CD14-positive monocyte (primary cell): ENCODE data around the gene TMEM151B. TPM values are rescaled to one million over a fixed set of nuclear protein-coding genes. Genes with fewer than 3 reads are reported as not detected.

ENCODE experiments used
- DNase-seq, 3 donors: peaks; one replicate each; pipeline ENCODE4 v3.0.0-alpha.2; 2011 to 2022
- H2AFZ ChIP-seq: 2 replicates; pipeline ENCODE4 v1.6.0; 2012; ENCODE audit warnings: mild to moderate bottlenecking, low read depth, low read length, inconsistent platforms; ENCODE audit not compliant: insufficient read depth, poor library complexity, severe bottlenecking
- H3K27ac ChIP-seq, 2 donors: 1 replicate in 1 of 2; 2 replicates in 1 of 2; pipeline ENCODE4 v1.5.1; 2012 to 2013; ENCODE audit warnings: low read length in 2 of 2, control low read depth in 1 of 2, inconsistent platforms in 1 of 2, low read depth in 1 of 2, mild to moderate bottlenecking in 1 of 2
- H3K27me3 ChIP-seq, 2 donors: one replicate each; pipeline versions ENCODE4 v1.6.0 to v1.6.1; 2011 to 2013; ENCODE audit warnings: low read length in 2 of 2; ENCODE audit not compliant: control insufficient read depth in 2 of 2, insufficient read depth in 2 of 2
- H3K36me3 ChIP-seq, 2 donors: replicated peaks in 1 of 2; 1 replicate in 1 of 2; 2 replicates in 1 of 2; pipeline versions ENCODE4 v1.5.1 to v1.6.1; 2012 to 2013; ENCODE audit warnings: low read length in 2 of 2, control low read depth in 1 of 2, inconsistent platforms in 1 of 2, mild to moderate bottlenecking in 1 of 2; ENCODE audit not compliant: insufficient read depth in 2 of 2, control insufficient read depth in 1 of 2
- H3K4me1 ChIP-seq, 2 donors: 1 replicate in 1 of 2; 2 replicates in 1 of 2; pipeline versions ENCODE4 v1.5.1 to v1.6.1; 2012 to 2013; ENCODE audit warnings: low read length in 2 of 2, control low read depth in 1 of 2, inconsistent platforms in 1 of 2, mild to moderate bottlenecking in 1 of 2, moderate library complexity in 1 of 2; ENCODE audit not compliant: insufficient read depth in 2 of 2, control insufficient read depth in 1 of 2
- H3K4me2 ChIP-seq: replicated peaks from 2 replicates; pipeline ENCODE3; 2012; ENCODE audit warnings: low read length, moderate library complexity, mild to moderate bottlenecking; ENCODE audit not compliant: poor library complexity, severe bottlenecking; ENCODE audit errors: extremely low read depth
- H3K4me3 ChIP-seq, 3 experiments: fragments of 200-600 bp in 1 of 3; sonication (generic) in 1 of 3; replicated peaks in 1 of 3; 1 replicate in 2 of 3; 2 replicates in 1 of 3; pipeline ENCODE4 v1.5.1; 2011 to 2013; ENCODE audit warnings: low read length in 3 of 3, mild to moderate bottlenecking in 3 of 3, control low read depth in 2 of 3, low read depth in 2 of 3, inconsistent platforms in 1 of 3, moderate library complexity in 1 of 3
- H3K79me2 ChIP-seq: 2 replicates; pipeline ENCODE4 v1.6.0; 2012; ENCODE audit warnings: mild to moderate bottlenecking, control low read depth, inconsistent platforms, low read length, moderate library complexity; ENCODE audit not compliant: insufficient read depth
- H3K9ac ChIP-seq: 2 replicates; pipeline ENCODE4 v1.6.0; 2017; ENCODE audit warnings: low read length, mild to moderate bottlenecking; ENCODE audit not compliant: insufficient read depth, poor library complexity, severe bottlenecking
- H3K9me3 ChIP-seq, 2 donors: replicated peaks in 1 of 2; 1 replicate in 1 of 2; 2 replicates in 1 of 2; pipeline versions ENCODE4 v1.5.1 to v1.6.1; 2012 to 2013; ENCODE audit warnings: low read length in 2 of 2, control low read depth in 1 of 2; ENCODE audit not compliant: control insufficient read depth in 1 of 2, insufficient read depth in 1 of 2
- H4K20me1 ChIP-seq: 2 replicates; pipeline ENCODE4 v1.6.0; 2012; ENCODE audit warnings: mild to moderate bottlenecking, low read length, control low read depth, moderate library complexity; ENCODE audit not compliant: insufficient read depth
- H3K27ac Mint-ChIP-seq, 7 donors: one replicate each; pipeline ENCODE4 v1.8.0; 2020; ENCODE audit warnings: mild to moderate bottlenecking in 7 of 7, mixed read lengths in 7 of 7, moderate library complexity in 6 of 7, inconsistent platforms in 2 of 7
- H3K27me3 Mint-ChIP-seq, 3 donors: one replicate each; pipeline ENCODE4 v1.8.0; 2021 to 2022; ENCODE audit warnings: low read depth in 3 of 3, mild to moderate bottlenecking in 3 of 3, mixed read lengths in 3 of 3, moderate library complexity in 3 of 3, inconsistent platforms in 1 of 3
- H3K36me3 Mint-ChIP-seq, 2 donors: one replicate each; pipeline ENCODE4 v1.8.0; 2020; ENCODE audit warnings: mixed read lengths in 2 of 2, inconsistent platforms in 1 of 2, mild to moderate bottlenecking in 1 of 2
- H3K4me1 Mint-ChIP-seq: one replicate; pipeline ENCODE4 v1.8.0; 2020; ENCODE audit warnings: mild to moderate bottlenecking, mixed read lengths
- H3K4me3 Mint-ChIP-seq, 2 donors: one replicate each; pipeline ENCODE4 v1.8.0; 2020; ENCODE audit warnings: mild to moderate bottlenecking in 2 of 2, mixed read lengths in 2 of 2, moderate library complexity in 1 of 2
- H3K9me3 Mint-ChIP-seq, 7 donors: one replicate each; pipeline ENCODE4 v1.8.0; 2020 to 2022; ENCODE audit warnings: mixed read lengths in 7 of 7, mild to moderate bottlenecking in 6 of 7, moderate library complexity in 6 of 7, inconsistent platforms in 2 of 7
- WGBS: methylation state at CpG from one replicate; pipeline ENCODE4 v1.1.5; 2013; ENCODE audit warnings: missing lambda C conversion rate; ENCODE audit not compliant: insufficient coverage; 5-methylcytosine and 5-hydroxymethylcytosine counted together
- intact Hi-C, 2 donors: fragments of 100-400 bp; cut with micrococcal nuclease; formaldehyde crosslinking; loops; one replicate each; pipeline versions ENCODE4 v1.15.0 to v1.15.1; 2023
- polyA plus RNA-seq, 3 donors: library from polyadenylated mRNA; depleted of rRNA in 1 of 3; unstranded in 2 of 3; stranded (reverse) in 1 of 3; fragments of 300-500 nt in 2 of 3; fragments of >200 nt in 1 of 3; fragmentation: Illumina TruSeq in 2 of 3; gene quantifications; 1 replicate in 2 of 3; 2 replicates in 1 of 3; pipeline ENCODE4 v1.2.3, GENCODE V29; 2012 to 2021
- TF ChIP-seq, protein P1 (sequence below): fragments of 200-600 bp; IDR thresholded peaks from one replicate; pipeline ENCODE4 v1.8.0; 2022; ENCODE audit warnings: antibody characterized with exemption, mild to moderate bottlenecking

Gene TMEM151B
- polyA plus RNA-seq, 3 donors: not detected

DNA sequence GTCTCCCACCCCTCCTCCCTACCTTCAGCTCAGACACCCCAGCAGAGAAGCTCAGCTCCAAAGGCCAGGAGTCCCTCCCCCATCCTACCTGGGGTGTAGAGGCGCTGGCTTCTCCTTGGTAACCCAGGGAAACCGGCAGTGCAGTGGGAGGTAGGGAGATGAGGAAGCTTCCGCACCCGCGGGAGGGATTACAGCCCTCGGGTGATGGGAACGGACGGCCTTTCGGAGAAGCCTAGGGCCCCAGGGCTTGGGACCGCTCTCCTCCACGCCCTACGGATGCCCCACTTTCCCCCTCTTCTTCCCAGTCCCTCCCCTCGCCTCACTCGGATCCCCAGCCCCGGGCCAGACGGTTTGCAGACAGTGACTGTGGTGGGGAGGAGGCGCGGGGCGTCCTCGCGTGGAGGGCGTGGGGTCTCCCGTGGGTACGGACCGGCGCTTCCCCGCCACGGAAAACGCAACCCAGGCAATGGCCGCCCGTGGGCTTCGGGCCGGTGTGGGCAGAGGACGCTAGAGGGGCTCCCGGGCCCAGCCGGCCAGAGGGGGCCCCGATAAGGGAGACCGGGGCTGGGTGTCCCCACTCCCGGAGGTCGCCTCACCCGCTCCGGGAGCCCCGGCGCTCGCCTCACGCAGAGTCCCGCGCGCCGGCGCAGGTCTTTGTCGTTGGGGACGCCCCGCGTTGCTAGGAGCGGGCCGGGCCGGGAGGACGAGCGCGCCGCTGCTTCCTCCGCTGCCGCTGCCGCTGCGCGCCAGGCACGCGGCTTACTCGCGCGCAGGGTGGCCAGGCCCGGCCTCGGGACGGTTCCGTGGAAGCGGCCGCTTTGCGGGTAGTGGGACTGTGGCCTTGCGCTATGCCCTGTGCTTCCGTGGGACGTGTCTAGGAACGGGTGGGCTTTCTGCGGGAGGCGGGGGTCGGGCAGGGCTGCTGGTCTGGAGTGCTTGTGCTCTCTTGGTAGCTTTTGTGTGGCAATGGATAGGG lies 27.1 kb downstream of the TMEM151B start:
- Histone ChIP-seq H3K36me3 (peaks cover 21 to 27% of the 10 kb centered on the region in 2 donors), H3K4me1 (peaks cover 9 to 15% of the 10 kb centered on the region in 2 donors), H3K4me2 (peak overlapping the region; percentile 64), H2AFZ (no peak overlapping the region), H3K27me3 (peaks cover 23 to 43% of the 10 kb centered on the region in 2 donors), H3K9ac (no peak overlapping the region), H4K20me1 (no peaks in the 10 kb centered on the region), H3K79me2 (no peaks in the 10 kb centered on the region), H3K27ac (no peak overlapping the region), H3K9me3 (peaks cover 0 to 5% of the 10 kb centered on the region in 2 donors), H3K4me3 (peak overlapping the region in 1 of 3 experiments; percentile 43)
- 1% methylated on average over 72 of the region's 86 CpGs for WGBS
- Mint-ChIP-seq H3K27me3 (peaks cover 46 to 66% (median 54%) of the 10 kb centered on the region in 3 donors), H3K36me3 (peaks cover 33% of the 10 kb centered on the region in 2 donors), H3K4me3 (peak overlapping the region; percentile 31 to 82), H3K9me3 (peaks cover 0 to 8% (median 3%) of the 10 kb centered on the region in 7 donors), H3K4me1 (peaks cover 25% of the 10 kb centered on the region), H3K27ac (no peak overlapping the region)
- peak in 1 of 3 donors; percentile 5 for DNase-seq
- intact Hi-C loops: no loop called here
- TF ChIP-seq, protein P1, sequence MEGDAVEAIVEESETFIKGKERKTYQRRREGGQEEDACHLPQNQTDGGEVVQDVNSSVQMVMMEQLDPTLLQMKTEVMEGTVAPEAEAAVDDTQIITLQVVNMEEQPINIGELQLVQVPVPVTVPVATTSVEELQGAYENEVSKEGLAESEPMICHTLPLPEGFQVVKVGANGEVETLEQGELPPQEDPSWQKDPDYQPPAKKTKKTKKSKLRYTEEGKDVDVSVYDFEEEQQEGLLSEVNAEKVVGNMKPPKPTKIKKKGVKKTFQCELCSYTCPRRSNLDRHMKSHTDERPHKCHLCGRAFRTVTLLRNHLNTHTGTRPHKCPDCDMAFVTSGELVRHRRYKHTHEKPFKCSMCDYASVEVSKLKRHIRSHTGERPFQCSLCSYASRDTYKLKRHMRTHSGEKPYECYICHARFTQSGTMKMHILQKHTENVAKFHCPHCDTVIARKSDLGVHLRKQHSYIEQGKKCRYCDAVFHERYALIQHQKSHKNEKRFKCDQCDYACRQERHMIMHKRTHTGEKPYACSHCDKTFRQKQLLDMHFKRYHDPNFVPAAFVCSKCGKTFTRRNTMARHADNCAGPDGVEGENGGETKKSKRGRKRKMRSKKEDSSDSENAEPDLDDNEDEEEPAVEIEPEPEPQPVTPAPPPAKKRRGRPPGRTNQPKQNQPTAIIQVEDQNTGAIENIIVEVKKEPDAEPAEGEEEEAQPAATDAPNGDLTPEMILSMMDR: no peak

DNA sequence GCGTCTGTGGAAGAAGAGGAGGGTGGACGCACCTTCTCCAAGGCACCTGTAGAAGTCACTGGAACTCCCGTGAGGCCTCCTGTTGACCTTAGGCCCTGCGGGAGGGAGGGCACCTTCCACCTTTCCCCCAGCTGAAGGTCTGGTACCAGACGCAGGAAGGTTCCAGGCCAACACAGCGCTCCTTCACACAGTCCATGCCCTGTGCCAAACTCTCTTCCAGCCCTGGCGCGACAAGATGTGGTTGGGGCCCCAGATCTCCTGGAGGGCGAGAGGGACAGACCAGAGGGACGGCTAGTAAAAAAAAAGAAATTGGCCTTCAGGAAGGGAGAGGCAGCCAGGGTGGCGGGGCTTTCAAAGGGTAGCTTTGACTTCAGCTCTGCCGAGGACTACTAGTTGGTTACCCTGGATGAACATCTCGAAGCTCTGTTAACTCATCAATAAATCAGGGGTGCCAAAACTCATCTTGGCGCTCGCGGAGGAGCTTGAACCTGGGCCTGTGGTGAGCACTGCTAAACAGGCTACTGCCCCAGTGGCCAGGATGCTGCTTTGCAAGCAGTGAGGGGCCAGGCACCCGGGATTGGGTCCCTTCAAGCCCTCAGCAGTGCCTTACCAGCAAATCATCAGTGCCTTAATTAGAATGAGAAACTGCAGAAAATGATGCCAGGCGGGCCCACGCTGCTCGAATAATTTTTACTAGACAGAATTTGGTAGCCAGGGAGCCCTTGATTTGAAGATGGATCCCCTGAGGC lies 28.0 kb downstream of the TMEM151B start:
- no peak overlapping the region for H3K27ac ChIP-seq
- peaks cover 41 to 57% (median 50%) of the 10 kb centered on the region in 3 donors for H3K27me3 Mint-ChIP-seq
- peaks cover 0 to 5% of the 10 kb centered on the region in 2 donors for H3K9me3 ChIP-seq
- H4K20me1 ChIP-seq: no peaks in the 10 kb centered on the region
- no peak overlapping the region for H3K27ac Mint-ChIP-seq
- no peak for DNase-seq
- peak overlapping the region in 1 of 2 donors; percentile 82 for H3K4me3 Mint-ChIP-seq
- intact Hi-C loops: no loop called here
- H3K27me3 ChIP-seq: peaks cover 23 to 43% of the 10 kb centered on the region in 2 donors
- TF ChIP-seq, protein P1: no peak
- H2AFZ ChIP-seq: no peak overlapping the region
- peaks cover 0 to 8% (median 3%) of the 10 kb centered on the region in 7 donors for H3K9me3 Mint-ChIP-seq
- peaks cover 9 to 15% of the 10 kb centered on the region in 2 donors for H3K4me1 ChIP-seq
- H3K9ac ChIP-seq: no peak overlapping the region
- H3K4me3 ChIP-seq: no peak overlapping the region
- 62% methylated on average over 13 of the region's 20 CpGs for WGBS
- peaks cover 25% of the 10 kb centered on the region for H3K4me1 Mint-ChIP-seq
- peak overlapping the region; percentile 64 for H3K4me2 ChIP-seq
- H3K36me3 Mint-ChIP-seq: peaks cover 40 to 42% of the 10 kb centered on the region in 2 donors
- no peaks in the 10 kb centered on the region for H3K79me2 ChIP-seq
- H3K36me3 ChIP-seq: peaks cover 30 to 36% of the 10 kb centered on the region in 2 donors
